ENCODE results near the gene FFAR1. TPM values are rescaled to one million over a fixed set of nuclear protein-coding genes. Genes with fewer than 3 reads are reported as not detected.

The FFAR1 gene
- polyA plus RNA-seq, 1 donor (not counting 4 experiments of a cell fraction or from before 2014, with no cell fraction given): not detected

- H3K9me1 ChIP-seq (ENCODE audit: control insufficient read depth, extremely low read depth, insufficient read depth, low read length): no peaks in the 10 kb centered on the region
- H3K79me2 ChIP-seq (ENCODE audit: control insufficient read depth, insufficient read depth, low read length): no peaks in the 10 kb centered on the region
- H2AFZ ChIP-seq (ENCODE audit: control insufficient read depth, low read length): no peak overlapping the region
- DNase-seq (ENCODE audit: low read depth, low spot score): no peak
- no peaks in the 10 kb centered on the region for H3K27me3 ChIP-seq (ENCODE audit: control insufficient read depth, extremely low read depth, insufficient read depth, low read length)
- no peak for TF ChIP-seq EZH2 (IDR thresholded peaks at IDR 0.05; ENCODE audit: low read length)
- no peak for TF ChIP-seq CTCF (optimal IDR thresholded peaks at IDR 0.05 in 1 of 3, IDR thresholded peaks at IDR 0.05 in 1 of 3, conservative IDR thresholded peaks at IDR 0.05 in 1 of 3; ENCODE audit: extremely low read depth in 1 of 3, insufficient read depth in 2 of 3, low read length in 3 of 3)
- no peak overlapping the region for H3K4me2 ChIP-seq (ENCODE audit: control insufficient read depth, extremely low read depth, insufficient read depth, low read depth, low read length)
- dilution Hi-C loops (cut with MboI; ENCODE audit: extremely low pct_ligation_motif_present, low sequenced_read_pairs): no loop called here
- no peak overlapping the region for H3K9ac ChIP-seq (ENCODE audit: control insufficient read depth, extremely low read depth, insufficient read depth, low read length)
- H3K27ac ChIP-seq (ENCODE audit: control insufficient read depth, insufficient read depth, low read length): no peak overlapping the region
- H3K4me3 ChIP-seq (ENCODE audit: control insufficient read depth in 2 of 3, extremely low read depth in 1 of 3, insufficient read depth in 2 of 3, low read depth in 1 of 3, low read length in 3 of 3): no peak overlapping the region
- H3K36me3 ChIP-seq (ENCODE audit: control insufficient read depth in 2 of 2, extremely low read depth in 1 of 2, insufficient read depth in 2 of 2, low read length in 2 of 2): no peaks in the 10 kb centered on the region
- H3K4me1 ChIP-seq (ENCODE audit: control insufficient read depth, extremely low read depth, insufficient read depth, low read length): peaks cover 14% of the 10 kb centered on the region
- no peak for FAIRE-seq
- H3K9me3 ChIP-seq (ENCODE audit: control insufficient read depth, low read depth, low read length): no peaks in the 10 kb centered on the region
- no peaks in the 10 kb centered on the region for H4K20me1 ChIP-seq (ENCODE audit: control insufficient read depth, extremely low read depth, insufficient read depth, low read length)
Measured at GRCh38 chr19:35321291-35321690, 26.4 kb upstream of the FFAR1 start.

GRCh38 chr19:35322014-35322413 is 25.7 kb upstream of the FFAR1 start:
- H3K9ac ChIP-seq (ENCODE audit: control insufficient read depth, extremely low read depth, insufficient read depth, low read length): no peak overlapping the region
- FAIRE-seq (no peak), DNase-seq (ENCODE audit: low read depth, low spot score) (no peak)
- dilution Hi-C loops (cut with MboI; ENCODE audit: extremely low pct_ligation_motif_present, low sequenced_read_pairs): no loop called here
- H3K4me1 ChIP-seq (ENCODE audit: control insufficient read depth, extremely low read depth, insufficient read depth, low read length): peaks cover 14% of the 10 kb centered on the region
- no peaks in the 10 kb centered on the region for H4K20me1 ChIP-seq (ENCODE audit: control insufficient read depth, extremely low read depth, insufficient read depth, low read length)
- no peak overlapping the region for H3K4me2 ChIP-seq (ENCODE audit: control insufficient read depth, extremely low read depth, insufficient read depth, low read depth, low read length)
- H3K9me1 ChIP-seq (ENCODE audit: control insufficient read depth, extremely low read depth, insufficient read depth, low read length): no peaks in the 10 kb centered on the region
- H3K36me3 ChIP-seq (ENCODE audit: control insufficient read depth in 2 of 2, extremely low read depth in 1 of 2, insufficient read depth in 2 of 2, low read length in 2 of 2): no peaks in the 10 kb centered on the region
- no peaks in the 10 kb centered on the region for H3K9me3 ChIP-seq (ENCODE audit: control insufficient read depth, low read depth, low read length)
- no peak overlapping the region for H3K27ac ChIP-seq (ENCODE audit: control insufficient read depth, insufficient read depth, low read length)
- no peak overlapping the region for H3K4me3 ChIP-seq (ENCODE audit: control insufficient read depth in 2 of 3, extremely low read depth in 1 of 3, insufficient read depth in 2 of 3, low read depth in 1 of 3, low read length in 3 of 3)
- H2AFZ ChIP-seq (ENCODE audit: control insufficient read depth, low read length): no peak overlapping the region
- H3K79me2 ChIP-seq (ENCODE audit: control insufficient read depth, insufficient read depth, low read length): no peaks in the 10 kb centered on the region
- no peaks in the 10 kb centered on the region for H3K27me3 ChIP-seq (ENCODE audit: control insufficient read depth, extremely low read depth, insufficient read depth, low read length)
- TF ChIP-seq EZH2 (IDR thresholded peaks at IDR 0.05; ENCODE audit: low read length): no peak
- TF ChIP-seq CTCF (optimal IDR thresholded peaks at IDR 0.05 in 1 of 3, IDR thresholded peaks at IDR 0.05 in 1 of 3, conservative IDR thresholded peaks at IDR 0.05 in 1 of 3; ENCODE audit: extremely low read depth in 1 of 3, insufficient read depth in 2 of 3, low read length in 3 of 3): no peak

Measured in keratinocyte (primary cell).